ENCODE measurements around the gene TP53.

Gene TP53

DNA sequence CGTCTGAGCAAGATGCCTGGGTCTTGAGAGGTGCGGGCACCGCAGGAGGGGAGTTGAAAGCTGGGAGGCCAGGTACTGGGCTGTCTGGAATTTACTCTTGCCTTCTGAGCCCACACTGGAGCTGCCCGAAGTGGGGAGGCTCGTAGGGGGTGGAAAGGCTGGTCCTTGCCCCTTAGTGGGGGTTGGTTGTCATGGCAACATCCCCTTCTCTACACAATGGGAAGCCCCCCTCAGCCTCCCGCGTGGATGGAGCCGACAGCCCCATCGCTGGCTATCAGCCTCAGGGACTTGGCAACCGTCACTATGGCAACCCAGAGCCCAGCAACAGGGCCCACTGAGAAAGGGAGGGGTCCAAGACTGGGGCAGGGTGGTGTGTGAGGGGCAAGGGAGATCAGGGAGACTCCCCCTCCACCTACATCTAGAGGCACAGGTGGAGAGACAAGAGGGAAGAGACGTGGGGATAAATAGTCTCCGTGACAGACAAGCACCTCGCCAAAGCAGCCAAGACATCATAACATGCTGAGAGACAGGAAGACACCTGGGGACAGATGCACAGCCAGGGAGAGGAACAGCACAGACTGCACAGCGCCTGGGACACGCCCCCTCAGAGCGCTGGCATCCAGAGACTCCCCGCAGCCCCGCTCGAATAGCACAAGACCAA is 25.0 kb upstream of the TP53 start:
- no peak overlapping the region for H3K4me2 ChIP-seq (ENCODE audit: low read depth, low read length, poor library complexity, severe bottlenecking)
- H3K9me2 ChIP-seq (replicated peaks; ENCODE audit: insufficient read depth, low read length) = no peaks in the 10 kb centered on the region
- H3K9me3 ChIP-seq (ENCODE audit: insufficient read depth, low read length) = no peaks in the 10 kb centered on the region
- H3F3A ChIP-seq (ENCODE audit: insufficient read depth) = no peaks in the 10 kb centered on the region
- no peak overlapping the region for H2AFZ ChIP-seq (ENCODE audit: low read depth, low read length, severe bottlenecking)
- H3K27me3 ChIP-seq (ENCODE audit: low read length) = no peaks in the 10 kb centered on the region
- H3K4me3 ChIP-seq (ENCODE audit: insufficient read depth, low read length, poor library complexity, severe bottlenecking) = no peak overlapping the region
- H3K9ac ChIP-seq (ENCODE audit: low read length) = no peak overlapping the region
- H3K36me3 ChIP-seq (ENCODE audit: low read length) = no peaks in the 10 kb centered on the region
- H4K20me1 ChIP-seq (ENCODE audit: low read depth, low read length) = no peaks in the 10 kb centered on the region
- H3K27ac ChIP-seq (ENCODE audit: low read depth, low read length) = no peak overlapping the region
- TF ChIP-seq EZH2phosphoT487 (conservative IDR thresholded peaks at IDR 0.05; ENCODE audit: low read length) = no peak
- TF ChIP-seq, protein P1, sequence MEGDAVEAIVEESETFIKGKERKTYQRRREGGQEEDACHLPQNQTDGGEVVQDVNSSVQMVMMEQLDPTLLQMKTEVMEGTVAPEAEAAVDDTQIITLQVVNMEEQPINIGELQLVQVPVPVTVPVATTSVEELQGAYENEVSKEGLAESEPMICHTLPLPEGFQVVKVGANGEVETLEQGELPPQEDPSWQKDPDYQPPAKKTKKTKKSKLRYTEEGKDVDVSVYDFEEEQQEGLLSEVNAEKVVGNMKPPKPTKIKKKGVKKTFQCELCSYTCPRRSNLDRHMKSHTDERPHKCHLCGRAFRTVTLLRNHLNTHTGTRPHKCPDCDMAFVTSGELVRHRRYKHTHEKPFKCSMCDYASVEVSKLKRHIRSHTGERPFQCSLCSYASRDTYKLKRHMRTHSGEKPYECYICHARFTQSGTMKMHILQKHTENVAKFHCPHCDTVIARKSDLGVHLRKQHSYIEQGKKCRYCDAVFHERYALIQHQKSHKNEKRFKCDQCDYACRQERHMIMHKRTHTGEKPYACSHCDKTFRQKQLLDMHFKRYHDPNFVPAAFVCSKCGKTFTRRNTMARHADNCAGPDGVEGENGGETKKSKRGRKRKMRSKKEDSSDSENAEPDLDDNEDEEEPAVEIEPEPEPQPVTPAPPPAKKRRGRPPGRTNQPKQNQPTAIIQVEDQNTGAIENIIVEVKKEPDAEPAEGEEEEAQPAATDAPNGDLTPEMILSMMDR (IDR thresholded peaks at IDR 0.05; ENCODE audit: insufficient read depth, low read length, poor library complexity, severe bottlenecking) = no peak
- no peaks in the 10 kb centered on the region for H3K79me2 ChIP-seq (ENCODE audit: insufficient read depth, low read length)

DNA sequence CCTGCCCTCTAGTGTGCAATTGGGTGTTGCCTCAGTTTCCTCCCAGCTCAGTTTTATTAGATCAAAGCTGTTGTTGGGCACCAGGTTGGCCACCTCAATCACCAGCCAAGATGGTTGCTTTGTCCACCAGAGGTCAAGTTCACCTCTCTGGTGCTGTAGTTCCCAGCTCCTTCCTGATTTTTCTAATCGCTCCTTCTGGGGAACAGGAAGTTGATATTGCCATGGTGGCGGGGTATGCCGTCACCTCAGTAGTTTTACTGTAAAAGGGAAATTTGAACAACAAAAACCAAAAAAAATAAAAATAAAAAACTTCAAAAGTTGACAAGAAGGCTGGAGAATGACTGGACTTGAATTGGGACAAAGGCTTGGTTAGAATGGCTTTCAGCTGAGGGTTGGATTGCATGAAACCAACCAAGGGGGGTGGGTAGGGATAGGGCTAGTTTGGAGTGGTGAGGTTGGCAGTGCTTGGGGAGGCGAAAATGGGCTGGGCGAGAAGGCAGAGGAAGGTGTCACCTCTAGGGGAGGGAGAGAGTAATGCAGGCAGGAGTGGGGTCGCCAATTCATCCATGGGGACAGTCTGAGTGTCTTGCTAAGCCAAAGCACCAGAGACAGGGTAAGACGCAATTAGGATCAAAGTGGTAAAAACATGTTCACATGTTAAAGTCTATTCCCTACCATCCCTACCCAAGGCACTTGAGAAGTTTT is 23.9 kb upstream of the TP53 start:
- no peak overlapping the region for H3K4me2 ChIP-seq (ENCODE audit: low read depth, low read length, poor library complexity, severe bottlenecking)
- no peaks in the 10 kb centered on the region for H3K36me3 ChIP-seq (ENCODE audit: low read length)
- H3K79me2 ChIP-seq (ENCODE audit: insufficient read depth, low read length) = no peaks in the 10 kb centered on the region
- H2AFZ ChIP-seq (ENCODE audit: low read depth, low read length, severe bottlenecking) = no peak overlapping the region
- H3K27me3 ChIP-seq (ENCODE audit: low read length) = no peaks in the 10 kb centered on the region
- H3K4me3 ChIP-seq (ENCODE audit: insufficient read depth, low read length, poor library complexity, severe bottlenecking) = no peak overlapping the region
- H3K9ac ChIP-seq (ENCODE audit: low read length) = no peak overlapping the region
- H3K9me3 ChIP-seq (ENCODE audit: insufficient read depth, low read length) = no peaks in the 10 kb centered on the region
- TF ChIP-seq, protein P1 (IDR thresholded peaks at IDR 0.05; ENCODE audit: insufficient read depth, low read length, poor library complexity, severe bottlenecking) = no peak
- TF ChIP-seq EZH2phosphoT487 (conservative IDR thresholded peaks at IDR 0.05; ENCODE audit: low read length) = no peak
- no peak overlapping the region for H3K27ac ChIP-seq (ENCODE audit: low read depth, low read length)
- H3K9me2 ChIP-seq (replicated peaks; ENCODE audit: insufficient read depth, low read length) = no peaks in the 10 kb centered on the region
- no peaks in the 10 kb centered on the region for H3F3A ChIP-seq (ENCODE audit: insufficient read depth)
- no peaks in the 10 kb centered on the region for H4K20me1 ChIP-seq (ENCODE audit: low read depth, low read length)

DNA sequence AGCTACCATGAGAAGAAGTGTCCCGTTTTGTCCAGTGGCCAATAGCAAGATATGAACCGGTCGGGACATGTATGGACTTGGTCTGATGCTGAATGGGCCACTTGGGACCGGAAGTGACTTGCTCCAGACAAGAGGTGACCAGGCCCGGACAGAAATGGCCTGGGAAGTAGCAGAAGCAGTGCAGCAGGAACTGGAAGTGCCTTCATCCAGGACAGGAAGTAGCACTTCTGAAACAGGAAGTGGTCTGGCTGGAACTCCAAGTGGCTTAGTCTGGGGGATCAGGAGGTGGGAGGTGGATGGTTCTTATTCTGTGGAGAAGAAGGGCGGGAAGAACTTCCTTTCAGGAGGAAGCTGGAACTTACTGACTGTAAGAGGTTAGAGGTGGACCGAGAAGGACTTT is 23.0 kb upstream of the TP53 start:
- H3K9ac ChIP-seq (ENCODE audit: low read length) = no peak overlapping the region
- TF ChIP-seq, protein P1 (IDR thresholded peaks at IDR 0.05; ENCODE audit: insufficient read depth, low read length, poor library complexity, severe bottlenecking) = no peak
- no peak for TF ChIP-seq EZH2phosphoT487 (conservative IDR thresholded peaks at IDR 0.05; ENCODE audit: low read length)
- no peaks in the 10 kb centered on the region for H3K9me2 ChIP-seq (replicated peaks; ENCODE audit: insufficient read depth, low read length)
- H3K4me3 ChIP-seq (ENCODE audit: insufficient read depth, low read length, poor library complexity, severe bottlenecking) = no peak overlapping the region
- no peak overlapping the region for H3K27ac ChIP-seq (ENCODE audit: low read depth, low read length)
- H3K9me3 ChIP-seq (ENCODE audit: insufficient read depth, low read length) = no peaks in the 10 kb centered on the region
- H3K4me2 ChIP-seq (ENCODE audit: low read depth, low read length, poor library complexity, severe bottlenecking) = no peak overlapping the region
- no peaks in the 10 kb centered on the region for H3K36me3 ChIP-seq (ENCODE audit: low read length)
- H4K20me1 ChIP-seq (ENCODE audit: low read depth, low read length) = no peaks in the 10 kb centered on the region
- no peaks in the 10 kb centered on the region for H3K79me2 ChIP-seq (ENCODE audit: insufficient read depth, low read length)
- H3F3A ChIP-seq (ENCODE audit: insufficient read depth) = no peaks in the 10 kb centered on the region
- no peaks in the 10 kb centered on the region for H3K27me3 ChIP-seq (ENCODE audit: low read length)
- H2AFZ ChIP-seq (ENCODE audit: low read depth, low read length, severe bottlenecking) = no peak overlapping the region
